ENCODE results near the gene PROX1.

DNA sequence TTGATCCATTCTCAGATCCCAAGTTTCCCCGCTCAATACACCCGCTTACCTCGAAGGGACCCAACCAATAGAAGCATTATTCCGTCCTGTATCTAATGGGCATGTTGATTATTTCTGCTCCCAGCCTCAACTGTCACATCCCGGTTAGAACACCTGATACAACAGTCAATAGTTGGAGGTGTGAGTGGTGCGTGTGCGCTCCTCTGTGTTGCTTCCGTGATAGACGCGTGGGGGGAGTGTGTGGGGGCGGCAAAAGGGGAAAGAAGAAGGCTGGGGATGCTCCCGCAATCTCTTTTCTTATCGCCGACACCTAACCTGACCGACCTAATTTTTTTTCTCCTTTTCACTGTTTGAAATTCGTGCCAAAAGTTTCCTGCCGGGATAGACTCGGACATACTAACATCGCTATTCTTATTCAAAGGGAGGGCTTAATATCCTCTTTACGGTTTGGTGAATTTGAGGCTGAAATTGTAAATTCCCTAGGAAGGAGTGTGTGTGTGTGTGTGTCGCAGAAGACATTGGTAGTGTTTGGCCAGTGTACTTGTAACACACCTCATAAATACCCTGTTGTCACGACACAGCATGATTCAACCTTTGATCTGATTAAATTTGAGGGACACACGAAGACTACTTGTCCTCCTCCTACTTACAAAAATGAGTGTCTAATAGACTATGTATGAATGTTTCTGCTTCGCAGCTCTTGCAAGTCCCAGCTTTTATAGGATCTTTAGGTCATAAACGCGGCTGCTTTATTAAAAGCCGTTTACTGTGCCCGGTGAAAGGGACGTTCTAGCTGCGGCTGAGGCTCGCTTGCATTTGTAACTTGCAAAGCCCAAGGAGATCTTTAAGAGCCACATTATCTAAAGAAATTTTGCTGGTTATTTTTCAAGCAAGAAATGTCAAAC is 1.5 kb upstream of the PROX1 start:
- TF ChIP-seq, protein P1, sequence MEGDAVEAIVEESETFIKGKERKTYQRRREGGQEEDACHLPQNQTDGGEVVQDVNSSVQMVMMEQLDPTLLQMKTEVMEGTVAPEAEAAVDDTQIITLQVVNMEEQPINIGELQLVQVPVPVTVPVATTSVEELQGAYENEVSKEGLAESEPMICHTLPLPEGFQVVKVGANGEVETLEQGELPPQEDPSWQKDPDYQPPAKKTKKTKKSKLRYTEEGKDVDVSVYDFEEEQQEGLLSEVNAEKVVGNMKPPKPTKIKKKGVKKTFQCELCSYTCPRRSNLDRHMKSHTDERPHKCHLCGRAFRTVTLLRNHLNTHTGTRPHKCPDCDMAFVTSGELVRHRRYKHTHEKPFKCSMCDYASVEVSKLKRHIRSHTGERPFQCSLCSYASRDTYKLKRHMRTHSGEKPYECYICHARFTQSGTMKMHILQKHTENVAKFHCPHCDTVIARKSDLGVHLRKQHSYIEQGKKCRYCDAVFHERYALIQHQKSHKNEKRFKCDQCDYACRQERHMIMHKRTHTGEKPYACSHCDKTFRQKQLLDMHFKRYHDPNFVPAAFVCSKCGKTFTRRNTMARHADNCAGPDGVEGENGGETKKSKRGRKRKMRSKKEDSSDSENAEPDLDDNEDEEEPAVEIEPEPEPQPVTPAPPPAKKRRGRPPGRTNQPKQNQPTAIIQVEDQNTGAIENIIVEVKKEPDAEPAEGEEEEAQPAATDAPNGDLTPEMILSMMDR (IDR thresholded peaks at IDR 0.05; ENCODE audit: low read depth, low read length, poor library complexity, severe bottlenecking), result no peak
- TF ChIP-seq EZH2phosphoT487 (IDR thresholded peaks at IDR 0.05; ENCODE audit: borderline replicate concordance, low read length), result peak; percentile 27; the same call in 1 of the 2 replicates

All from DOHH2 (cell line).